ENCODE data around the gene PLPPR3. TPM values are rescaled to one million over a fixed set of nuclear protein-coding genes. Genes with fewer than 3 reads are reported as not detected.
"Not testable (repeated sequence)": the region's sequence is repeated elsewhere in the genome, so short reads cannot be mapped to it uniquely, and the experiment has no call there.

The PLPPR3 gene
- total RNA-seq, 1 donor from 2014 or later: not detected

GRCh38 chr19:850221-850978 lies 28.6 kb upstream of the PLPPR3 start:
- no peak for FAIRE-seq
- peaks cover 1% of the 10 kb centered on the region for H3K27me3 ChIP-seq (ENCODE audit: control insufficient read depth, insufficient read depth, low read length)

GRCh38 chr19:849195-849594 lies 27.4 kb upstream of the PLPPR3 start:
- H3K36me3 ChIP-seq (ENCODE audit: control insufficient read depth, insufficient read depth, low read length); H3K27me3 ChIP-seq (ENCODE audit: control insufficient read depth, insufficient read depth, low read length); DNase-seq (ENCODE audit: low read depth); H3K4me3 ChIP-seq (ENCODE audit: low read depth, low read length); FAIRE-seq: not testable (repeated sequence)

More at GRCh38 chr19:850221-850978, 28.6 kb upstream of the PLPPR3 start:
- no peak for TF ChIP-seq CTCF (IDR thresholded peaks at IDR 0.05; ENCODE audit: insufficient read depth, low read length, severe bottlenecking)
- DNase-seq (ENCODE audit: low read depth): no peak
- no peaks in the 10 kb centered on the region for H3K36me3 ChIP-seq (ENCODE audit: control insufficient read depth, insufficient read depth, low read length)
- no peak overlapping the region for H3K4me3 ChIP-seq (ENCODE audit: low read depth, low read length)

GRCh38 chr19:848386-848921 lies 26.7 kb upstream of the PLPPR3 start:
- no peak for FAIRE-seq
- no peak for DNase-seq (ENCODE audit: low read depth)
- Histone ChIP-seq H3K36me3 (ENCODE audit: control insufficient read depth, insufficient read depth, low read length) (no peaks in the 10 kb centered on the region), H3K27me3 (ENCODE audit: control insufficient read depth, insufficient read depth, low read length) (peaks cover 1% of the 10 kb centered on the region), H3K4me3 (ENCODE audit: low read depth, low read length) (no peak overlapping the region)
- TF ChIP-seq CTCF (IDR thresholded peaks at IDR 0.05; ENCODE audit: insufficient read depth, low read length, severe bottlenecking): no peak

- FAIRE-seq (no peak), DNase-seq (ENCODE audit: low read depth) (no peak)
- Histone ChIP-seq H3K36me3 (ENCODE audit: control insufficient read depth, insufficient read depth, low read length) (no peaks in the 10 kb centered on the region), H3K4me3 (ENCODE audit: low read depth, low read length) (no peak overlapping the region), H3K27me3 (ENCODE audit: control insufficient read depth, insufficient read depth, low read length) (peaks cover 1% of the 10 kb centered on the region)
- no peak for TF ChIP-seq CTCF (IDR thresholded peaks at IDR 0.05; ENCODE audit: insufficient read depth, low read length, severe bottlenecking)
These were observed 24.2 kb upstream of the PLPPR3 start for GRCh38 chr19:845707-846521.

GRCh38 chr19:844546-844971 lies 22.8 kb upstream of the PLPPR3 start:
- Histone ChIP-seq H3K4me3 (ENCODE audit: low read depth, low read length) (no peak overlapping the region), H3K36me3 (ENCODE audit: control insufficient read depth, insufficient read depth, low read length) (no peaks in the 10 kb centered on the region), H3K27me3 (ENCODE audit: control insufficient read depth, insufficient read depth, low read length) (peaks cover 1% of the 10 kb centered on the region)
- DNase-seq (ENCODE audit: low read depth) (no peak), FAIRE-seq (no peak)
- TF ChIP-seq CTCF (IDR thresholded peaks at IDR 0.05; ENCODE audit: insufficient read depth, low read length, severe bottlenecking): no peak

Data from bronchial epithelial cell (primary cell).